HG03108 (cell line): ENCODE data around the gene RCOR2.
A peak's percentile ranks its signal among the peaks of the same experiment; 100 is the strongest.

Experiments used
- ATAC-seq: cut with Tn5 transposase; IDR thresholded peaks from one replicate; pipeline ENCODE4 v1.9.1; 2021; ENCODE audit warnings: moderate library complexity; ENCODE audit not compliant: unreplicated experiment

RCOR2 gene

GRCh38 chr11:63908631-63909401 is 8.1 kb downstream of the RCOR2 start:
- no peak for ATAC-seq

DNA sequence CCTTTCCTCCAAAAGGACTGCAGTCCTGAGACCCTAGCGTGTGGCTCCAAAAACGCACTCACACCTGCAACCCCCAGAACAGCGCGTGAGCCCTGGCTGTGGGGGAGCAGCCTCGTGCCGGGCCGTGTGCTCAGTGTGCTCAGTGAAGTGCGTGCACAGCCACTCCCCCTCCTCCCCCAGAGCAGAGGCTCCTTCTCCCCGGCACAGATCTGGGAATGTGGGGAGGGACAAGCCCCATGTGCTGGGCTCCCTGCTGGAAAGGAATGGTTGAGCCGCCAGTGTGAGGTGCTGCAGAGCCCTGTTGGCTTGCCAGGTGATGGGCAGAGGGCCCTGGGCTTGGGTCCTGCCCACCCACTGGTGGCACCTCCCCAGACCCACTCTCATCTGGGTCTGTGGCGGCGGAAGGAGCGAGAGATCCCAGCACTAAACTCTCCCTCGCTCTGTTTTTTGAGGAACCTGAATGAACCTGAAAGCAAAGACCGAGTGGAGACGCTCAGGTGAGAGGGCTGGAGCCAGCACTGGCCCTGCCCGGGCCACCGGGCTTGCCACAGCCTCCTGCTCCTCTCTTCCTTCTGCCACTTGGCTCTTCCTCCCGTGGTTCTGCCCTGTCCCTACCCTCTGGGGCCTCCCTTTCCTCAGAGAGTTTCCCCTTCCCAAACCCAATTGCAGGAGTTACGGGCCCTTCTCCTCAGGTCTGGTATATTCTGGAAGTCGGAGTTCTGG is 9.0 kb downstream of the RCOR2 start:
- ATAC-seq = no peak

- no peak for ATAC-seq
Measured at GRCh38 chr11:63907063-63907462, 9.9 kb downstream of the RCOR2 start.

- no peak for ATAC-seq
Measured at GRCh38 chr11:63906585-63906984, 10.4 kb downstream of the RCOR2 start.

DNA sequence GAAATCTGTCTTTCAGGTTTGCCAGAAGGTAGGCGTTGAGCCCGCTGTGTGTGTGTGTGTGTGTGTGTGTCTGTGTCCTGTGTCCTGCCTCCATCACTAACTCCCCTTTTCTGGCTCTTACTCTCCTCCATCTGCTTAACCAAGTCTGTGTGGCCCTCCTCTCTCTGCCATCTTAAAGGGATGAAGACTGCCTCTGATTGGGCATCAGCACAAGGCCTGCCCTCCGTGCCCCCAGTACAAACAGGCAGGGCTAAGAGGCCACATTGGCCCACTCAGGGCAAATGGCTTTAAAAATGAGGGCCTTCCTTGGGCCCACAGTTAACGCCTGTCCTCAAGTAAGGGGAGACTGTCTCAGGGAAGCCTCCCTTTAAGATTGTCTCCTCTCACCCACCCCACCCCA is 10.9 kb downstream of the RCOR2 start:
- no peak for ATAC-seq

GRCh38 chr11:63905179-63905578 is 11.8 kb downstream of the RCOR2 start:
- ATAC-seq = no peak

GRCh38 chr11:63904743-63905142 is 12.2 kb downstream of the RCOR2 start:
- ATAC-seq = no peak

GRCh38 chr11:63903884-63904283 is 13.1 kb downstream of the RCOR2 start:
- ATAC-seq = no peak

GRCh38 chr11:63901660-63902059 is 15.3 kb downstream of the RCOR2 start:
- no peak for ATAC-seq

DNA sequence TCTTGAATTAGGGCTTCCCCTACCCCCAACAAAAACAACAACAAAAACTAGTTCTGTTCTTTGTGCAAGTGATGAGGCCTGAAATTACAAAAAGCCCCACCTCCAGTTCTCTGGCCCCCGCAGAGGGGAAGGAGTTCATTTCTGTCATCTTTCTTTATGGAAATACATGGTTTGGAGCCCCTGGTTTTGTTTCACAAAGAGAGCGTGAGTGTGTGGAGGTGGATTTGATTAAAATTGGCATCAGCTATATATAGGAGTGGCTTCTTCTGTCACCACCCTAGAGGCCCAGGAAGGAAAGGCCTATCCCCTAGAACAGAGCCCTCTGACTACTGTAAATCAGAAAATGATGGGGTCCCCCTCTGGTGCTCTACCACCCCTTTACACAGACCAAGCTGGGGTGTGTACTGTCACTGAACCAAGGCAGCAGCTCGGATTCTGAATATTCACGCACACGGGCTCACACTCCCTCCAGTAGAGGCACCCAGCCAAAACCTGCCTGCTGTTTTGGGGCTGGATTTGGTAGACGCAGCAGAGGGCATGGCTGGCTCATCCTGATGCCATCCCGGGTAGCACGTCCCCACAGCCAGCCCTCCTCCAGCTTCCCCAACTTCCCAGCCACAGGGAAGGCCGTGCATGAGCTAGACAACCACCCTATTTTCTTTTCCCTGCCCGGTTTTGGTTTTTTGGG is 19.4 kb downstream of the RCOR2 start:
- no peak for ATAC-seq

DNA sequence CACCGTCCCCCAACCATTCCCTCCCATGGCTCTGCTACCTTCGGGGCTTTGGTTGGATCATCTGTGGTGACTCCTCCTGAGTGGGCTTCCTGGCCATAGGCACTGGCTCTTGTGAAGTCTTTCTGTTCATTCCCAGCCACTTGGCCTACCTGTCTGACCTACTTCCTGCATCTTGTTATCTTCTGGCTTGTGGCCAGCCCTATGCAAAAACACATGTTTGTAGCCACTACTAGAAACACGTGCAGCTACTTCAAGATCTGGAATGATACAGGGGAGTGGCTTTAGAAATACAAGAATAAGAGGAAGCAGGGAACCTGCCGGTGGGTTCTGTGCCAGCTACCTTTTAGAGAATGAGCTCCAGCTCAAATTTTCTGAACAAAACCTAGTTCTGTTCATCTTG is 20.9 kb downstream of the RCOR2 start:
- no peak for ATAC-seq

GRCh38 chr11:63893355-63893754 is 23.6 kb downstream of the RCOR2 start:
- ATAC-seq = no peak

- ATAC-seq = no peak
Measured at GRCh38 chr11:63892228-63892627, 24.7 kb downstream of the RCOR2 start.

- no peak for ATAC-seq
Measured at GRCh38 chr11:63890368-63890767, 26.6 kb downstream of the RCOR2 start.

DNA sequence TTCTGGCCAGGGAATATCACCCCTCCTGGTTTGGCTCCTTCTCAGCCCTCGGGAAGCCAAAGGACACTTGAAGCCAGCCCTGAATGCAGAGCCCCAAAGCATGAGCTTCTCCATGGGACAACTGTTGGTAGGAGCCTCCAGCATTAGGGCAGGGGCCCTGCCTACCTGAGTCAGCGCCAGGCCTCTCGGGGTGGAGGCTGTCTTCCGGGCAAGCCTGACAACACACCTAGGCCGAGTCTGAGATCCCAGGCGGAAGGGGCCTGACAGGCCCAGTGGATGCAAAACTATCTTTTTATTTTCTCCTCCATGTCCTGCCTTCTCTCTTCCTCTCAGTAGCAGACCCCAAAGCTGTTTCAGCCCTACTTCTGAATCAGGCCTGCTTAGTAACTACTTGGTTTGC is 27.6 kb downstream of the RCOR2 start:
- ATAC-seq = no peak

DNA sequence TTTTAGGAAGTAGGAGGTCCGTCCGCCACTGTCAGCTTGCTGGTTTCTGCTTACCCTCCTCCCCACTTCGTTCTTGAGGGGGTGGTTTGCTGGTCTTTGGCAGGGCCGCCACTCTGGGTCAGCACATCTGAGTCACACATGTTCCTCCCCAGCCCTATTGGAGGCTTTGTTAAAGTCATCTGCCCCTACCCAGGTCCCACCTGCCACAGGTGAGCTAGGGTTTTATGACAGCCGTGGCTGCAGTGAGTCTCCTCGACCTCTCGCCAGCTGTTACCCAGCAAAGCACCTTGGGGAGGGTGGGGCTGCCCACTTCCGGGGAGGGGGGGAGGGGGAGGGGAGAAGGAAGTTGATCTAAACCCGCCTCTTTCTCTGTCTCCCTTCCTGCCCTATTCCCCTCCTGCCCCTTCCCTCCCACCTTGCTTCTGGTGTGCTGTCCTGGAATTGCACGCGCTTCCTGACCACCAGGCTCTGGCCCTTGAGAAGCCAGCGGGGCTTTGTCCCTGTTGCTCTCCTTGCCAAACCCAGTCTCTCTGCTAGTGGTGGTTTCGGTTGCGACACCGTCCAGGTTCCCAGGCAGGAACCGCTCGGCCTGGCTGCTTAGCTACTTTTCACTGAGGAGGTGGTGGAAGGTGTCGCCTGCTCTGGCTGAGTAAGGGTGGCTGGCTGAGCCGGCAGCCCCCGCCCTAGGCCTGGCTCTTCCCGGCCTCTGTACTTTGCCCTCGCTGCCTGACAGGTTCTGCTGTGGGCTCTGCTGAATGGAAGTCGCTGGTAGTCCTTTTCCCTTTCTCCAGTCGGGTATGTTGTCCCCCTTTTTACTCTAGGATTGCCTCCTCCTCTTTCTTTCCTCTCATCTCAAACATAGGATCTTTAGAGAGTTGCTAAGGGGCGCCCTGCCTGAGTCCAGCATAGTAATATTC is 28.5 kb downstream of the RCOR2 start:
- peak; percentile 57 for ATAC-seq

GRCh38 chr11:63887386-63887999 is 29.5 kb downstream of the RCOR2 start:
- no peak for ATAC-seq

- no peak for ATAC-seq
Measured at GRCh38 chr11:63884196-63884932, 32.6 kb downstream of the RCOR2 start.

- no peak for ATAC-seq
Measured at GRCh38 chr11:63883791-63884190, 33.2 kb downstream of the RCOR2 start.
